C4-2B (cell line): ENCODE results near the gene TSPAN15.

Experiments
- CTCF ChIP-seq: fragments of 450-650 bp; conservative IDR thresholded peaks from 2 replicates; pipeline ENCODE4 v1.5.1; 2017; ENCODE audit warnings: mild to moderate bottlenecking
- ZFX ChIP-seq: fragments of 450-650 bp; IDR thresholded peaks from 2 replicates; pipeline ENCODE4 v1.6.1; 2017

- no peak for TF ChIP-seq CTCF
- no peak for TF ChIP-seq ZFX
Observed at GRCh38 chr10:69466158-69466490, 14.9 kb downstream of the TSPAN15 start.
